ENCODE data around the gene PSD. TPM values are rescaled to one million over a fixed set of nuclear protein-coding genes. Genes with fewer than 3 reads are reported as not detected.

The PSD gene
- total RNA-seq, 4 donors from 2014 or later: 0.22 to 3.4 (median 0.93) TPM

DNA sequence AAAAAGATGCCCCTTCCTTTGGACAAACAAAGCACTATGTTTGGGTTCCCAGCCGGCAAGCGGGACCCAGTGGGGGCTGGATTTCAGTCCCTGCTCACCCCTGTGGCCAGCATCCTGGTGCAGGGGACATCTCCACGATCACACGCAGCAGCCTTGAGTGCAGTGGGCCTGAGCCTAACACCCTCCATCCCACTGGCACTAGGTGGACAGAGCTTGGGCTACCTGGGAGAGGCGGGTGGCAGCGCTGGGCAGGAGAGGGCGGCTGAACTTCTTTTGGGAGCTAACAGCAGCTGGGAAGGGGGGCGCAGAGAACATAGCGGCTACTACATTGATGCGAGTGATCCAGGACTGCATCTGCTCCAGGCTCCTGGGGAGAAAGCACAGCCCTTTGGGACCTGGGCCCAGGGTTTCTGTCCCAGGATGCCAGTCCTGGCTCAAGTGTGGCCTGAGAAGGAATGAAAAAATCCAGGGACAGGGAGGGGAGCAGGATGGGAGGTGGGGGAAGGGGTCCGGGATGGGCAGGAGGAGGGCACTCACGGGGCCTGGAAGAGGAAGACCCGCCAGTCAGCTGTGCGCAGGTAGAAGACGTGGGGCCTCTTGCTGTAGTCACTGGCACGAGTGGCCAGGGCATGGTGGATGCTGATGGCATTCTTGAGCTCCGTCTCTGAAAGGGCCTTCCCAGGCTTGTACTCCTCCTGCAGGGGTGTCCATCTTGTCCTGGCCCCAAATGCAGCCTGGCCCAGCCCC lies 14.1 kb downstream of the PSD start:
- peaks cover 11 to 40% (median 18%) of the 10 kb centered on the region in 3 donors for H3K4me1 ChIP-seq

DNA sequence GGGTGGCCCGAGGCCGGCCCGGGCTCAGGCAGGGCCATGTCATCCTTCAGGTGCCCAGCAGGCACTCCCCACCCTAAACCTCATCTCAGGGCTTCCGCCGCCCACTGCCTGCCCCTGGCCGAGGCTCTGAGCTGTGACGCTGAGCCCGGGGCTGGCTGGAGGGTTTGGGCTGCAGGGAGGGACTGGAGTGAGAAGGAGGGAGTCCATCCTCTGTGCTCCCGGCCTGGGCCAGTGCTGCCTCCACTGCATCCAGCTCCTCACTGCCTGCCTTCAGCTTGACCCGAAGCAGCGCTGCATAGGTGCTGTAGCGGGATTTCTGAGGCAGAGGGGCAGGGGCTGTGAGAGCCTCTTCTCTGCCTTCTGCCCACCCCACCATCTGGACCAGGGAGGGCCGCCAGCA lies 15.5 kb downstream of the PSD start:
- Histone ChIP-seq H3K36me3 (peaks cover 17 to 40% (median 27%) of the 10 kb centered on the region in 3 donors), H3K4me1 (peaks cover 15 to 41% (median 20%) of the 10 kb centered on the region in 3 donors), H3K27ac (no peak overlapping the region), H3K27me3 (peaks cover 0 to 21% (median under 1%) of the 10 kb centered on the region in 4 donors), H3K9me3 (no peaks in the 10 kb centered on the region), H3K4me3 (no peak overlapping the region)
- WGBS, 2 donors: 89% methylated on average over 3 of the region's 13 CpGs; no CpG with 5 or more reads in 1 of the 2 donors
- intact Hi-C loops (cut with DNase I): no loop called here
- TF ChIP-seq POLR2A (IDR thresholded peaks at IDR 0.05) (no peak), CTCF (IDR thresholded peaks at IDR 0.05) (no peak)
- DNase-seq: no peak

More for the DNA sequence above, 14.1 kb downstream of the PSD start:
- Histone ChIP-seq H3K27ac (no peak overlapping the region), H3K36me3 (peaks cover 17 to 34% (median 27%) of the 10 kb centered on the region in 3 donors), H3K9me3 (no peaks in the 10 kb centered on the region), H3K4me3 (no peak overlapping the region), H3K27me3 (peaks cover 0 to 35% (median 8%) of the 10 kb centered on the region in 4 donors)
- TF ChIP-seq CTCF (IDR thresholded peaks at IDR 0.05): no peak
- no peak for TF ChIP-seq POLR2A (IDR thresholded peaks at IDR 0.05)
- intact Hi-C loops (cut with DNase I): no loop called here
- WGBS, 2 donors: 83 to 85% methylated on average over 9 to 14 of the region's 17 CpGs
- no peak for DNase-seq

GRCh38 chr10:102402512-102402896 lies 16.1 kb downstream of the PSD start:
- Histone ChIP-seq H3K27me3 (peaks cover 0 to 14% (median 0%) of the 10 kb centered on the region in 4 donors), H3K36me3 (peaks cover 17 to 46% (median 27%) of the 10 kb centered on the region in 3 donors), H3K27ac (no peak overlapping the region), H3K4me3 (no peak overlapping the region), H3K9me3 (no peaks in the 10 kb centered on the region), H3K4me1 (peaks cover 16 to 44% (median 22%) of the 10 kb centered on the region in 3 donors)
- 53 to 73% methylated on average over 2 of the region's 5 CpGs for WGBS, 2 donors
- TF ChIP-seq POLR2A (IDR thresholded peaks at IDR 0.05) (no peak), CTCF (IDR thresholded peaks at IDR 0.05) (no peak)
- no peak for DNase-seq
- intact Hi-C loops (cut with DNase I): no loop called here

DNA sequence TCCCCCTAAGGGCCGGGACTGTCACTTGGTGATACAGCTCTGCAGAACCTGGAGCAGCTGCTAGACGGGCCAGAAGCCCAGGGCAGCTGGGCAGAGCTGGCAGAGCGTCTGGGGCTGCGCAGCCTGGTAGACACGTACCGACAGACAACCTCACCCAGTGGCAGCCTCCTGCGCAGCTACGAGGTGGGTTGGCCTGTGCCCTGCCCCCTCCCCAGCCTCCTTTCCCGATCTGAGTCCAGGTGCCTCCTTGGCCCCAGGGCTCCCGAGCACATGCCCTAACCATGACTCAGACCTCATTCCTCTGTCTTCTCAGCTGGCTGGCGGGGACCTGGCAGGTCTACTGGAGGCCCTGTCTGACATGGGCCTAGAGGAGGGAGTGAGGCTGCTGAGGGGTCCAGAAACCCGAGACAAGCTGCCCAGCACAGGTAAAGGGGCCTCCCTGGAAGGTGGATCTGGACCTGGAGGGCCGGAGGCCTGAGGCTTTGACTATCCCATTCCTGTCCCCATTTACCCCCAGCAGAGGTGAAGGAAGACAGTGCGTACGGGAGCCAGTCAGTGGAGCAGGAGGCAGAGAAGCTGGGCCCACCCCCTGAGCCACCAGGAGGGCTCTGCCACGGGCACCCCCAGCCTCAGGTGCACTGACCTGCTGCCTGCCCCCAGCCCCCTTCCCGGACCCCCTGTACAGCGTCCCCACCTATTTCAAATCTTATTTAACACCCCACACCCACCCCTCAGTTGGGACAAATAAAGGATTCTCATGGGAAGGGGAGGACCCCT lies 16.7 kb downstream of the PSD start:
- intact Hi-C loops (cut with DNase I): no loop called here
- no peaks in the 10 kb centered on the region for H3K9me3 ChIP-seq
- peaks cover 17 to 52% (median 27%) of the 10 kb centered on the region in 3 donors for H3K36me3 ChIP-seq
- 56 to 100% methylated on average over 2 to 4 of the region's 18 CpGs for WGBS, 2 donors
- no peak overlapping the region for H3K27ac ChIP-seq
- no peak overlapping the region for H3K4me3 ChIP-seq
- DNase-seq: no peak
- peaks cover 19 to 50% (median 28%) of the 10 kb centered on the region in 3 donors for H3K4me1 ChIP-seq
- TF ChIP-seq POLR2A (IDR thresholded peaks at IDR 0.05) (no peak), CTCF (IDR thresholded peaks at IDR 0.05) (no peak)
- H3K27me3 ChIP-seq: peaks cover 0 to 9% (median 0%) of the 10 kb centered on the region in 4 donors

DNA sequence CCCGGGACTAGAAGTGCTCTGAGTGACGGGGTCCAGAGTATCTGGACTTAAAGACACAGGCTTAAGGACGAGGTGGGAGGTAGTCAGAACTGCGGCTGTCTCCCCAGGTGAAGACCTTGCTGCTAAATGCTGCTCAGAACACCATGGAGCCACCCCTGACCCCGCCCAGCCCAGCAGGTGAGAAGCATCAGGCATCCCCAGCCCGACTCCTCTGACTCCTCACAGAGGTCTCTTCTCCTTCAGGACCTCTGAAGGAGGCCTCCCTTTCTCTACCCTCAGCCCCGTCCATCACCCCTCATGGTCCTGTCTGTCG lies 17.3 kb downstream of the PSD start:
- no peak overlapping the region for H3K27ac ChIP-seq
- WGBS, 2 donors: 82 to 89% methylated on average over 6 to 7 of the region's 8 CpGs

More for the DNA sequence above, 17.3 kb downstream of the PSD start:
- DNase-seq: no peak
- Histone ChIP-seq H3K9me3 (no peaks in the 10 kb centered on the region), H3K4me1 (peaks cover 25 to 56% (median 34%) of the 10 kb centered on the region in 3 donors), H3K36me3 (peaks cover 17 to 57% (median 27%) of the 10 kb centered on the region in 3 donors), H3K4me3 (no peak overlapping the region), H3K27me3 (peaks cover 0 to 6% (median 0%) of the 10 kb centered on the region in 4 donors)
- intact Hi-C loops (cut with DNase I): no loop called here
- no peak for TF ChIP-seq POLR2A (IDR thresholded peaks at IDR 0.05)
- TF ChIP-seq CTCF (IDR thresholded peaks at IDR 0.05): no peak

Data from esophagus squamous epithelium (tissue), 5 donors.